Measurements from ENCODE around the gene DNM3. TPM values are rescaled to one million over a fixed set of nuclear protein-coding genes. Genes with fewer than 3 reads are reported as not detected.

Gene DNM3
- total RNA-seq, result 10 to 100 TPM in 1 of 2 donors, 1 to 10 TPM in 1; 5.1 to 16.2 TPM
- polyA plus RNA-seq, result 1 to 10 TPM in 1 of 2 donors, not detected in 1; 2.6 TPM
- long read RNA-seq, donor 1, partial matches to known transcripts, result 3 of 12 reads
- long read RNA-seq, donor 1, other reads (novel, unspliced or antisense), result 9 of 12 reads
- long read RNA-seq, donor 2, partial matches to known transcripts, result 1 of 26 reads
- long read RNA-seq, donor 2, other reads (novel, unspliced or antisense), result 25 of 26 reads

DNA sequence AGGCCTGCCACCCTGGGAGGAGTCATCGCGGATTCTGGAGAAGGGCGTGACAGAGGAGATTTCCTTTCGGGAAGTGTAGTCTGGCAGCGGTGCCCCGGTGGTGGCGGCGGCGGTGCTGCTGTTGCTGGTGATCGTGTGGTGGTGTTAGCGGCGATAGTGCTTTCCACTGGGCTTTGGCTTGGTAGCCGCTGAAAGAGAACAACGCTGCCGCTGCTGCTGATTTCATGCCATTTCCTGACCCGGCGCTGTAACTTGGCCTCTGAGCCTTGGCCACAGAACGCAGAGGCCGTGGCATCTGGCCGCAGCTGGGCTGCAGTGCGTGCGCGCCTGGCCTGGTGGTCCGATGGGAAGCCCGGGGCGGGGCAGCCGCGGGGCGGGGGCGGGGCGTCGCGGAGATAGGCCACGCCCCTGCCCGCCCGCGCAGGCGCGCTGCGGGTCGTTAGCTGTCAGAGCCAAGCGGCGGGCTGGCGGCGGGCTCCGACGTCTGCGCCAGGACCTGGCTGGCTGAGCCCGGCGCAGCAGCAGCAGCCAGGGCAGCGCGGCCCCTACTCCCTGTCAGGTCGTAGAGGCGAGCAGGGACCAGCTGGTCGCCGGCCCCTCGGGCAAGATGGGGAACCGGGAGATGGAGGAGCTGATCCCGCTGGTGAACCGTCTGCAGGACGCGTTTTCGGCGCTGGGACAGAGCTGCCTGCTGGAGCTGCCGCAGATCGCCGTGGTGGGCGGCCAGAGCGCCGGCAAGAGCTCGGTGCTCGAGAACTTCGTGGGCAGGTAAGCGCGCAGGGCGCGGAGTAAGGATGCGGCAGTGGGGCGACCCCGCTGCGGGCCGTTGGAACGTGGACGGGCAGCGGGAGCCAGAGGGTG is at the start of gene DNM3:
Gene DNM3 (plus strand): TSS at position 449 of the 861 bp plus-strand sequence. CDS start 159 bp downstream, at position 608.
- no peaks in the 10 kb centered on the region for H3K4me1 ChIP-seq (ENCODE audit: control insufficient read depth in 1 of 2, insufficient read depth in 2 of 2, low read length in 2 of 2)
- no peaks in the 10 kb centered on the region for H3K9me3 ChIP-seq (ENCODE audit: control insufficient read depth, low read length)
- WGBS, 2 donors, result 1% methylated on average over 63 to 85 of the region's 85 CpGs
- DNase-seq, result peak; percentile 87 to 93
- H3K36me3 ChIP-seq (ENCODE audit: control insufficient read depth in 1 of 2, insufficient read depth in 2 of 2, low read length in 1 of 2), result no peaks in the 10 kb centered on the region
- no peaks in the 10 kb centered on the region for H3K27me3 ChIP-seq (ENCODE audit: control insufficient read depth in 1 of 2, insufficient read depth in 2 of 2, low read length in 1 of 2)
- intact Hi-C loops (cut with DNase I), result loop anchor here in 1 of 2 donors (2.0 kb wide), 1 partner anchor 34 kb away; no protein-coding TSS in a partner anchor
- ATAC-seq (ENCODE audit: low FRiP score), result peak; percentile 98
- peak within 1 kb of the TSS; percentile 35 to 56 for H3K4me3 ChIP-seq (ENCODE audit: low read length in 2 of 2)
- H3K27ac ChIP-seq (ENCODE audit: low read depth in 1 of 2, low read length in 2 of 2), result peak within 1 kb of the TSS in 1 of 2 donors; percentile 76

DNA sequence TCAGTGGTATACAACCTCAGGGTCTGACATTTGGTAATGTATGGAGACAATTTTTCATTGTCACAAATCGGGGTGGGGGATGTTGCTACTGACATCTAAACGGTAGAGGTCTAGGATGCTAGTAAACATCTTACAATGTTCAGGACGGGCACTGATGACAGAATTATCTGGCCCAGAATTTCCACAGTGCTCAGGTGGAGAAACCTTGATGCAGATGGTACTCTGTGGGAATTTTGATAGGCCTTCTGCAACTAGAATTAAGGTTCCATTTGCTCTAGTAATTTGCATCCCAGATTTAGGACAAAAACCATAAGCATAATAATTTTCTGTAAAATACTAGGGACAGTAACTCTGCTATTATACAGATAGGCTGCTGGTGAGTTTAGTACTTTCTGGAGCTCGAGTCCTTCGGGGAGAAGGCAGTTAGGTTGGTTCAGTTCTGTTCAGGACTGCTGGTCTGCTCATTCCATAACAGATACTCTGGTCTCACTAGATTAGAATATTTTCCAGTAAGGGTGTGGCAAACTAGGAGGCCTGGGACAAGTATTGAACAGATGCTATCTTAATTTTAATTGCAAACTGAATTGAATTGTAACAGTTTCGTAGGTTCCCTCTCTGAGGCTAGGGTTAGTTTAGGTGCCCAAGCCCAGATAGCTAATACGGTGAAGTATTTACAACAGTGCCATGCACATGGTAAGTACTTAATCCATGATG is 48.5 kb upstream of the DNM3 start:
- DNase-seq (no peak), ATAC-seq (ENCODE audit: low FRiP score) (no peak)
- Histone ChIP-seq H3K27me3 (ENCODE audit: control insufficient read depth in 1 of 2, insufficient read depth in 2 of 2, low read length in 1 of 2) (no peaks in the 10 kb centered on the region), H3K36me3 (ENCODE audit: control insufficient read depth in 1 of 2, insufficient read depth in 2 of 2, low read length in 1 of 2) (peaks cover 15 to 32% of the 10 kb centered on the region in 2 donors), H3K9me3 (ENCODE audit: control insufficient read depth, low read length) (peaks cover 2% of the 10 kb centered on the region), H3K4me1 (ENCODE audit: control insufficient read depth in 1 of 2, insufficient read depth in 2 of 2, low read length in 2 of 2) (no peaks in the 10 kb centered on the region), H3K4me3 (ENCODE audit: low read length in 2 of 2) (no peak overlapping the region), H3K27ac (ENCODE audit: low read depth in 1 of 2, low read length in 2 of 2) (no peak overlapping the region)
- WGBS, 2 donors, result 88 to 90% methylated on average over 7 of the region's 7 CpGs
- intact Hi-C loops (cut with DNase I), result no loop called here

DNA sequence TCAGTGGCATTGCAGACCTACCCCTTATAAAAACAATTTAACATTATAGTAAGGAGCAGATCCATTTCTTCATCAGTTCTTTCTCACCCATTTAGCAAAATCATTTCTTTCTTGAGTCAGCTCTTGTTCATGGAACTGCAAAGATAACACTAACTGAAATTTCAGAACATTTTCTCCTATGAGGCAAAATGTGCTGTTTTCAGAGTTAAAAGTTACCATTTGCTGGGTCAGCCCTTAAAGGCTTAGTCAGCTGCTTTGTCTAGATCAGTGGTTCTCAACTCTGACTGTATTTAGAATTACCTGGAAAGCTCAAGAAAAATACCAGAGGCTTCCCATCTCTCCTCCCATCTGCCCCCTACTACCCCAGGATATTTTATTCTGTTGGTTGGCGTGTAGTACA is 47.7 kb upstream of the DNM3 start:
- Histone ChIP-seq H3K4me1 (ENCODE audit: control insufficient read depth in 1 of 2, insufficient read depth in 2 of 2, low read length in 2 of 2) (no peaks in the 10 kb centered on the region), H3K4me3 (ENCODE audit: low read length in 2 of 2) (no peak overlapping the region), H3K27ac (ENCODE audit: low read depth in 1 of 2, low read length in 2 of 2) (no peak overlapping the region), H3K36me3 (ENCODE audit: control insufficient read depth in 1 of 2, insufficient read depth in 2 of 2, low read length in 1 of 2) (peaks cover 11 to 30% of the 10 kb centered on the region in 2 donors), H3K27me3 (ENCODE audit: control insufficient read depth in 1 of 2, insufficient read depth in 2 of 2, low read length in 1 of 2) (no peaks in the 10 kb centered on the region), H3K9me3 (ENCODE audit: control insufficient read depth, low read length) (peaks cover 2% of the 10 kb centered on the region)
- 98 to 100% methylated on average over 1 of the region's 1 CpG for WGBS, 2 donors
- DNase-seq (no peak), ATAC-seq (ENCODE audit: low FRiP score) (no peak)
- intact Hi-C loops (cut with DNase I), result loop anchor here in 1 of 2 donors (1.0 kb wide), 1 partner anchor 11 kb away; no protein-coding TSS in a partner anchor

DNA sequence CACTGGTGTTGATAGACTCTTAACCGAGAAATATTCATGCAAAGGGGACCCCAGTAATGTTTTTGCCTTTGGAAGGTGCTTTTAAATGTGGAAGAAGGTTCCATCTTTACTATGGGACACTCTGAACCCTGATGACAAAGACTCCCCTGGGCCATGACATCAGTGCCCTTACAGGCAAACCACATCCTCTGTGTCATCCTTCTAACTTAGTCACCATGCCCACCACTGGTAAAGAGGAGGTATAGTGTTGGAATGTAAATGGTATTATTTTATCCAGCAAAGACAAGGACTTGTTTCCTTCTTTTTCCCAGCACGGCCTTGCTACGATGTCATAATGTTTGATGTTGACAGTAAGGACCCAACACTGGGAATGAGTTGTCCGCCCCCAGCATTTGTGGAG is 47.2 kb upstream of the DNM3 start:
- ATAC-seq (ENCODE audit: low FRiP score) (no peak), DNase-seq (no peak)
- Histone ChIP-seq H3K4me1 (ENCODE audit: control insufficient read depth in 1 of 2, insufficient read depth in 2 of 2, low read length in 2 of 2) (no peaks in the 10 kb centered on the region), H3K27me3 (ENCODE audit: control insufficient read depth in 1 of 2, insufficient read depth in 2 of 2, low read length in 1 of 2) (no peaks in the 10 kb centered on the region), H3K4me3 (ENCODE audit: low read length in 2 of 2) (no peak overlapping the region), H3K27ac (ENCODE audit: low read depth in 1 of 2, low read length in 2 of 2) (no peak overlapping the region), H3K9me3 (ENCODE audit: control insufficient read depth, low read length) (peaks cover 2% of the 10 kb centered on the region), H3K36me3 (ENCODE audit: control insufficient read depth in 1 of 2, insufficient read depth in 2 of 2, low read length in 1 of 2) (peaks cover 10 to 29% of the 10 kb centered on the region in 2 donors)
- intact Hi-C loops (cut with DNase I), result loop anchor here in 1 of 2 donors (1.0 kb wide), 1 partner anchor 10 kb away; no protein-coding TSS in a partner anchor
- WGBS, 2 donors, result 87 to 92% methylated on average over 4 of the region's 4 CpGs

DNA sequence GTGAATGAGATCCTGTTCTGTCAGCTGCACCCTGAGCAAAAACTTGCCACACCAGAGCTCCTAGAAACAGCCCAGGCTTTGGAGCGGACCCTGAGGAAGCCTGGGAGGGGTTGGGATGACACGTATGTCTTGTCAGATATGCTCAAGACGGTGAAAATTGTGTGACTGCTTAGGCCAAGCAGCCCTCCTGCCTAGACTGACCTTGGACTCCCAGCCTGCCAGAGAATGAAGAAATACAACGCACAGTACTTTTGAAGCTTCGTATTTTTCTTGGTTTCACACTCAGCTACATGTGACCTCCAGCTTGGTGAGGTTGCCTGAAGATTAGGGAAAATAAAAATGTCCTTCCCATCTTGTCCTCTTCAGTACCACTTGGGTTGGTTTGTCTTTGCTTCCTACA is 44.7 kb upstream of the DNM3 start:
- H3K36me3 ChIP-seq (ENCODE audit: control insufficient read depth in 1 of 2, insufficient read depth in 2 of 2, low read length in 1 of 2), result peaks cover 10 to 27% of the 10 kb centered on the region in 2 donors
- H3K27ac ChIP-seq (ENCODE audit: low read depth in 1 of 2, low read length in 2 of 2), result no peak overlapping the region
- 87 to 90% methylated on average over 5 of the region's 5 CpGs for WGBS, 2 donors
- H3K9me3 ChIP-seq (ENCODE audit: control insufficient read depth, low read length), result peaks cover 2% of the 10 kb centered on the region
- ATAC-seq (ENCODE audit: low FRiP score), result no peak
- intact Hi-C loops (cut with DNase I), result no loop called here
- H3K4me3 ChIP-seq (ENCODE audit: low read length in 2 of 2), result no peak overlapping the region
- H3K4me1 ChIP-seq (ENCODE audit: control insufficient read depth in 1 of 2, insufficient read depth in 2 of 2, low read length in 2 of 2), result no peaks in the 10 kb centered on the region
- no peaks in the 10 kb centered on the region for H3K27me3 ChIP-seq (ENCODE audit: control insufficient read depth in 1 of 2, insufficient read depth in 2 of 2, low read length in 1 of 2)
- no peak for DNase-seq

DNA sequence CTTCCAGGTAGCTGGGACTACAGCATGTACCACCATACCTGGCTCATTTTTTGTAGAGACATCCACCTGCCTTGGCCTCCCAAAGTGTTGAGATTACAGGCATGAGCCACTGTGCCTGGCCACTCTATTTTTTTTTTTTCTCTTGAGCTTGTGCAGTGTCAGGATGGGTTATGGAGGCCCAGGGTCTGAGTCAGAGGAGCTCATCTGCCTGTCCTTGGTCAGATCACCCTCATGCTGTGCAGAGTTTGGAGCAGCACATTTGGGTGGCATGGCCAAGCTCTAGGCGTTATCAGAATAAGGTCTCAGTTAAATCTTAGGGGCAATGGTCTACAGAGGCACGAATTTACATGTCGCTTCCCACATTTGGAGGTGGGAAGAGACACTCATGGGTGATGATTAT is 43.0 kb upstream of the DNM3 start:
- 93 to 97% methylated on average over 3 of the region's 3 CpGs for WGBS, 2 donors
- H3K27ac ChIP-seq (ENCODE audit: low read depth in 1 of 2, low read length in 2 of 2), result no peak overlapping the region
- H3K36me3 ChIP-seq (ENCODE audit: control insufficient read depth in 1 of 2, insufficient read depth in 2 of 2, low read length in 1 of 2), result peaks cover 6 to 21% of the 10 kb centered on the region in 2 donors
- no peak for DNase-seq
- intact Hi-C loops (cut with DNase I), result no loop called here
- H3K27me3 ChIP-seq (ENCODE audit: control insufficient read depth in 1 of 2, insufficient read depth in 2 of 2, low read length in 1 of 2), result no peaks in the 10 kb centered on the region
- peaks cover 2% of the 10 kb centered on the region for H3K9me3 ChIP-seq (ENCODE audit: control insufficient read depth, low read length)
- no peak for ATAC-seq (ENCODE audit: low FRiP score)
- H3K4me1 ChIP-seq (ENCODE audit: control insufficient read depth in 1 of 2, insufficient read depth in 2 of 2, low read length in 2 of 2), result no peaks in the 10 kb centered on the region
- no peak overlapping the region for H3K4me3 ChIP-seq (ENCODE audit: low read length in 2 of 2)

DNA sequence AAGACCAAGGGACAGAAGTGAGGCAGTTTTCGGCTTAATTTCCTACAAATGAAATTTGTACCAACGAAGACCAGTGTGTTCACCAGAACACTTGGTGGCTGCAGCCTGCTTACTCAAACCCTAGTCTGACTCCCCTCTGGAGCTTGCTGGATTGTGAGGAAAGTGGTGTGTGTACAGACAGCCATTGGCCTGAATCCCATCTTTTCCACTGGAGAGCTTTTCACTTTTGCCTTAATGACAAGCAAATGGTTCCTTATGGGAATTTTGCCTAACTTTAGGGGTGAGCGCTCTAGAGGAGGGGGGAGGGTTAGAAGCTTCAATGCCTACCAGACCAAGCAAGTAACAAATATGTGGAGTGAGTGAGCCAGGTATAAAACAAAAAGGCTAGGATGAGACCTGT is 42.5 kb upstream of the DNM3 start:
- Histone ChIP-seq H3K27me3 (ENCODE audit: control insufficient read depth in 1 of 2, insufficient read depth in 2 of 2, low read length in 1 of 2) (no peaks in the 10 kb centered on the region), H3K4me1 (ENCODE audit: control insufficient read depth in 1 of 2, insufficient read depth in 2 of 2, low read length in 2 of 2) (no peaks in the 10 kb centered on the region), H3K27ac (ENCODE audit: low read depth in 1 of 2, low read length in 2 of 2) (no peak overlapping the region), H3K36me3 (ENCODE audit: control insufficient read depth in 1 of 2, insufficient read depth in 2 of 2, low read length in 1 of 2) (peaks cover 6 to 21% of the 10 kb centered on the region in 2 donors), H3K4me3 (ENCODE audit: low read length in 2 of 2) (no peak overlapping the region), H3K9me3 (ENCODE audit: control insufficient read depth, low read length) (peaks cover 2% of the 10 kb centered on the region)
- DNase-seq, result no peak
- intact Hi-C loops (cut with DNase I), result no loop called here
- WGBS, 2 donors, result 88 to 89% methylated on average over 3 of the region's 3 CpGs
- no peak for ATAC-seq (ENCODE audit: low FRiP score)

DNA sequence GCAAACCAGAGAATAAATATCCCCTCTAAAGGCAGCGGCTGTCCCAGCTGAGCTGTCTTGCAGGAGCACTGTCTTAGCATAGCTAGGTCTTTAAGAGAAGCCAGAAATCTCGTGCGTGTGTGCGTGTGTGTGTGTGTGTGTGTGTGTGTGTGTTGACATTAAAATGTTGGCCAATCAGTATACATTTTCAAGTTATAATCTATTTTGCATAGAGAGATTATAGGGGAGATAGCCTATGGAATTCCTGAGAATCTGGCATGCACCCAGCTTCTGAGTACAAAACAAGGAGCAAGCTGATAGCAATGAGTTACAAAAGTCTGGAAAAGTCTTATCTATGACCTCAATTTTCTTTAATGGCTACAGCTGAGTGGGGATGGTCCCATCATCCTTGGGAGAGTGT is 42.1 kb upstream of the DNM3 start:
- ATAC-seq (ENCODE audit: low FRiP score) (no peak), DNase-seq (no peak)
- no peaks in the 10 kb centered on the region for H3K27me3 ChIP-seq (ENCODE audit: control insufficient read depth in 1 of 2, insufficient read depth in 2 of 2, low read length in 1 of 2)
- peaks cover 2% of the 10 kb centered on the region for H3K9me3 ChIP-seq (ENCODE audit: control insufficient read depth, low read length)
- intact Hi-C loops (cut with DNase I), result no loop called here
- H3K36me3 ChIP-seq (ENCODE audit: control insufficient read depth in 1 of 2, insufficient read depth in 2 of 2, low read length in 1 of 2), result peaks cover 6 to 19% of the 10 kb centered on the region in 2 donors
- H3K4me1 ChIP-seq (ENCODE audit: control insufficient read depth in 1 of 2, insufficient read depth in 2 of 2, low read length in 2 of 2), result no peaks in the 10 kb centered on the region
- WGBS, 2 donors, result 47 to 57% methylated on average over 4 of the region's 4 CpGs
- no peak overlapping the region for H3K27ac ChIP-seq (ENCODE audit: low read depth in 1 of 2, low read length in 2 of 2)
- no peak overlapping the region for H3K4me3 ChIP-seq (ENCODE audit: low read length in 2 of 2)
